Uterine smooth muscle cell (primary cell): Measurements from ENCODE around the gene CPSF4L. TPM values are rescaled to one million over a fixed set of nuclear protein-coding genes. Genes with fewer than 3 reads are reported as not detected.

Source experiments
- total RNA-seq: library from RNA; depleted of rRNA; stranded (reverse); fragments of >200 nt; gene quantifications from 2 replicates; pipeline ENCODE4 v1.2.3, GENCODE V29; 2014

CPSF4L gene
- not detected in 2 replicates for total RNA-seq

GRCh38 chr17:73261617-73261951, at the start of gene CPSF4L:
Gene CPSF4L (minus strand): TSS chr17:73261880. CDS start chr17:73261818, 62 bp downstream.

Other genes with a start within 250 kb of the CPSF4L start
- gene SLC39A11, start 169.2 kb downstream of the CPSF4L start, total RNA-seq: 39.4 and 48.5 TPM in 2 replicates
- gene SSTR2, start 96.9 kb downstream of the CPSF4L start, total RNA-seq: under 0.01 TPM in 1 of 2 replicates, not detected in the other
- 17.2 and 20.5 TPM in 2 replicates for gene COG1, start 68.8 kb downstream of the CPSF4L start, total RNA-seq
- gene CDC42EP4, start 50.1 kb upstream of the CPSF4L start, total RNA-seq: 36.9 and 38.1 TPM in 2 replicates